Posterior cingulate gyrus (tissue), 11 donors: ENCODE results near the gene VPS33A.
"Not testable (repeated sequence)": the region's sequence is repeated elsewhere in the genome, so short reads cannot be mapped to it uniquely, and the experiment has no call there.

Experiments used
- DNase-seq, 10 donors: peaks; one replicate each; pipeline versions ENCODE4 v3.0.0 to v3.0.0-alpha.2; 2020 to 2021; ENCODE audit warnings: mixed read lengths in 3 of 10
- intact Hi-C: fragments of 100-400 bp; cut with DNase I; formaldehyde crosslinking; loops from one replicate; pipeline ENCODE4 v1.15.1; 2023

Gene VPS33A

DNA sequence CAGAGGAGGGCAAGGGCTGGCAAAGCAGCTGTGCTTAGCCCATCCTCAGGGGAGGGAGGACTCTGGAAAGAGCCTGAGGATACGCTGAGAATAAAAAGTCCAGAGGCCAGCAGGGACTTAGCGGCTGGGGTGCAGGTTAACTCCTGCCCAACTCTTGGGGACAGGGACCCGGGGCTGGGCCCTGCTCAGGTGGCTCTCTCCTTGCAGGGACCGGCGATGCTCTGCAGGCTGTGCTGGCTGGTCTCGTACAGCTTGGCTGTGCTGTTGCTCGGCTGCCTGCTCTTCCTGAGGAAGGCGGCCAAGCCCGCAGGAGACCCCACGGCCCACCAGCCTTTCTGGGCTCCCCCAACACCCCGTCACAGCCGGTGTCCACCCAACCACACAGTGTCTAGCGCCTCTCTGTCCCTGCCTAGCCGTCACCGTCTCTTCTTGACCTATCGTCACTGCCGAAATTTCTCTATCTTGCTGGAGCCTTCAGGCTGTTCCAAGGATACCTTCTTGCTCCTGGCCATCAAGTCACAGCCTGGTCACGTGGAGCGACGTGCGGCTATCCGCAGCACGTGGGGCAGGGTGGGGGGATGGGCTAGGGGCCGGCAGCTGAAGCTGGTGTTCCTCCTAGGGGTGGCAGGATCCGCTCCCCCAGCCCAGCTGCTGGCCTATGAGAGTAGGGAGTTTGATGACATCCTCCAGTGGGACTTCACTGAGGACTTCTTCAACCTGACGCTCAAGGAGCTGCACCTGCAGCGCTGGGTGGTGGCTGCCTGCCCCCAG lies 60.0 kb downstream of the VPS33A start:
- intact Hi-C loops, result no loop called here
- DNase-seq, result peak in 2 of 10 donors; percentile 58 to 66

DNA sequence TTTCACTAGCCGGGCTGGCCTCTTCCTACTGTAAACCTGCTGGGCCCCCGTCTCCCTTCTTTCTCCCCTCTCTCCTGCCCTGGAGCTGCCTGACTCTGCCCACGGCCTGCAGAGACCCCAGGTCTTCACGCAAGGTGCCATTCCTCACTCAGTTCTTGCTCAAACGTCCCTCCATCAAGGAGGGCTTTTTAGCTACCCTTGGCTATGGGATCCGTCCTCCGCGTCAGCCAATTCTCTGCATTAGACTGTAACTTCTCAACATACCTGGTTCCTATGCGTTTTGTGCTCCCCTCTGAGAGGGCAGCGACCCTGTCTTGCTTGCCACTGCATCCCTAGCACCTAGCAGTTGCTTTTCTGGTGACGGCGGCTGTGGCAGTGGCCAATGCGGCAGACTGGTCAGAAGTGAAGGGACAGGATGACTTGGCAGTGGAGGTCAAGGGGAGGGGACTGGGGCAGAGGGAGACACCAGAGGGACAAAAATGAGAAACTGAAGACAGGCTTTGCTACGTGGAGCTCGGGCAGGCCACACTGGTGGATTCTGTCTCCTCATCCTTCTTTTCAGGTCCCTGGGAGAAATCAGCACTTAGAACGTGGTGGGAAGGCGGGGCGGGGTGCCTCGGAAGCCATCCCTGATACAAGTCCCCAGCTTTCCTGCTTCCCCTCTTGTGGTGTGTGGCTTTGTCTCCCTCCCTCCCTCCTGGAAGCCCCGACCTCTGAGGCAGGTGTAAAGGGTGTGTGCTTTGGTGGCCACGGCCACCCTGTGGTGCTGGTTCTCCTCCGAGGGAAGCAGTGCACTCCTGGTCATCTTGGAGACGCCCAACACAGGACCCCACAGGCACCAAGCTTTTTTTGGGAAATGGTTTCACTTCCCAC lies 61.0 kb downstream of the VPS33A start:
- peak in 3 of 10 donors; percentile 23 to 84 (median 69) for DNase-seq
- intact Hi-C loops, result no loop called here

DNA sequence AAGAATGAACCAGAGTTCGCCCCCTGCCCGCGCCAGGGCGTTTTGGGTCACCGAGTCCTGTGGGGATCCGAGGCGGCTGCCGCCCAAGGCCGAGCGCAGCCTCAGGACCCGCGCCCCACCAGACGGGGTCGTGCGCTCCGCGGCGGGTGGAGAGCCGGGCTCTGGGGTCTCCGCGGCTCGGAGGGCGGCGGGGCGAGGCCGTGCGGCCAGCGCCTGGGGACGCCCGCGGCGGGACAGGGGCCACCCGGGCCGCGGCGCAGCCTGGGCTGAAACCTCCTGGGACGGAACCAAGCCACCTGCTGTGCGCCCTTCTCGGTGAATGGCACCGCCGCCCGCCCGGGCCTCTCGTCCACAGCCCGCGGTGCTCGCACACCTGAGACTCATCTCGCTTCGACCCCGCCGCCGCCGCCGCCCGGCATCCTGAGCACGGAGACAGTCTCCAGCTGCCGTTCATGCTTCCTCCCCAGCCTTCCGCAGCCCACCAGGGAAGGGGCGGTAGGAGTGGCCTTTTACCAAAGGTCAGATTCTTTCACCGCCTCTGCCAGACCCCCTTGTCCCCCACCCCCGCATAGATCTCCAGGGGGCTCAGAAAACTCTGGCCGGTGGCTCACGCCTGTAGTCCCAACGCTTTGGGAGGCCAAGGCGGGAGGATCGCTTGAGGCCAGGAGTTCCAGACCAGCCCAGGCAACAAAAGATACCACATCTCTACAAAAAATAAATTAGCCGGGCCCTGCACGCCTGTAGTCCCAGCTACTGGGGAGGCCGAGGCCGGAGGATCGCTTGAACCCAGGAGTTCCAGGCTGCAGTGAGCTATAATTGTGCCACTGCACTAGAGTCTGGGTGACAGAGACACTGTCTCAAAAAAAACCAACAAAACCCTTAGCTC lies 61.9 kb downstream of the VPS33A start:
- peak in 2 of 10 donors; percentile 69 to 71 for DNase-seq
- intact Hi-C loops, result no loop called here

DNA sequence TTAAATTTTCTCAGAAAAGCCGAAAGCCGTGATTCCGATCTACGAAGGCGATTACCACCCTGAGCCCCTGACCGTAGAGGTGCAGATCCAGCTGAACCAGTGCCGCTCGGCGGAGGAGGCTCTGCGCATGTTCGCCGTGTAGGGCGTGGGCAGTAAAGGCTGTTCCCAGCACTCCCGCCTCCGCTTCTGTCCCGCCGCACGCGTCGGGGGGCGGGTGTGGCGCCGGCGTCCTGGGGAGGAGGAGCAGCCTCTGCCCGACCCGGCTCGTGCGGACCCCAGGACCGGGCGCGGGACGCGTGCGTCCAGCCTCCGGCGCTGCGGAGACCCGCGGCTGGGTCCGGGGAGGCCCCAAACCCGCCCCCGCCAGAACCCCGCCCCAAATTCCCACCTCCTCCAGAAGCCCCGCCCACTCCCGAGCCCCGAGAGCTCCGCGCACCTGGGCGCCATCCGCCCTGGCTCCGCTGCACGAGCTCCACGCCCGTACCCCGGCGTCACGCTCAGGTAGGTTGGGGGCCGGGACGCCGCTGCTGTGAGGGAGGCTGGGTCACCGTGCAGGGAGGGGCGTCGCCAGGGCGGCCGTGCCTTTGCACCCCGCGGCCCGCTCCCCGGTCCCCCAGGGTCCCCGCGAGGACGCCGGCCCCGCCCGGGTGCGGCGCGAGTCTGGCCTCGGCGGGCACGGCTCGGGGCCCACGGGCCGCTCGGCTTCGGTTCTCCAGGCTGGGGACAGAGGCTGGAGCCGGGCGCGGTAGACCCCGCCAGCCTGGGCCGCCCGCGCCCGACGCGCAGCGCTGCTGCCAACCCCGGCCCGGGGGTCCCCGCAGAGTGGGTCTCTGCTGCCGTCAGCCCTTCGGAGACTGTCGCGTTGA lies 62.8 kb downstream of the VPS33A start, which contains the start of gene B3GNT4:
B3GNT4 (plus strand) TSS at position 409 of the 866 bp plus-strand sequence. CDS start 910 bp downstream, outside the sequence.
- intact Hi-C loops, result no loop called here
- peak in 9 of 10 donors; percentile 36 to 96 (median 68) for DNase-seq

DNA sequence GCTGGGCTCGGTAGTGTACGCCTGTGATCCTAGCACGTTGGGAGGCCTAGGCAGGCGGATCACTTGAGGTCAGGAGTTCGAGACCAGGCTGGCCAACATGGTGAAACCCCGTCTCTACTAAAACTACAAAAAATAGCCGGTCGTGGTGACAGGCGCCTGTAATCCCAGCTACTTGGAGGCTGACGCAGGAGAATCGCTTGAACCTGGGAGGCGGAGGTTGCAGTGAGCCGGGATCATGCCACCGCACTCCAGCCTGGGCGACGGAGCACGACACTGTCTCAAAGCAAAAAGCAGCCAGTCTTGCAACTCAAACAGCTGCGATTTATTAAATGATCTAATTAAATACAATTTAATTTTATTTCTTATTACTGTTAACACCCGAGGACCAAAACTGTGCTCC lies 63.5 kb downstream of the VPS33A start:
- intact Hi-C loops, result not testable (repeated sequence)

DNA sequence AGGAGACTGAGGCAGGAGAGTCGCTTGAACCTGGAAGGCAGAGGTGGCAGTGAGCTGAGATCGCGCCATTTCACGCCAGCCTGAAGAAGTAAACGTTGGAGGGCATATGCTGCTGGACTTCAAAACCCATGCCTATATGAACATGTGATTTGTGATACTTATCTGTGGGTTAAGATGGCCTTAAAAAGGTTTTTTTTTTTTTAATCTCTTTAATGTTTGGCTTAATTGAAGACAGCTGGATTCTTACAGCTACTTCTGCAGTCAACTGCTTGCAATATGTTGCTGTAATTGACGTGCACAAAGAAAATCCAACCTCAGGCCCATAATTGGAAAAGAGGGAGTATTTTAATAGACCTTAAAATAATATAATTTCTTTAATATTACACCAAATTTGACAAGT lies 64.3 kb downstream of the VPS33A start:
- no peak for DNase-seq
- intact Hi-C loops, result no loop called here

More for the DNA sequence above, 63.5 kb downstream of the VPS33A start:
- DNase-seq, result peak in 1 of 10 donors; percentile 45

DNA sequence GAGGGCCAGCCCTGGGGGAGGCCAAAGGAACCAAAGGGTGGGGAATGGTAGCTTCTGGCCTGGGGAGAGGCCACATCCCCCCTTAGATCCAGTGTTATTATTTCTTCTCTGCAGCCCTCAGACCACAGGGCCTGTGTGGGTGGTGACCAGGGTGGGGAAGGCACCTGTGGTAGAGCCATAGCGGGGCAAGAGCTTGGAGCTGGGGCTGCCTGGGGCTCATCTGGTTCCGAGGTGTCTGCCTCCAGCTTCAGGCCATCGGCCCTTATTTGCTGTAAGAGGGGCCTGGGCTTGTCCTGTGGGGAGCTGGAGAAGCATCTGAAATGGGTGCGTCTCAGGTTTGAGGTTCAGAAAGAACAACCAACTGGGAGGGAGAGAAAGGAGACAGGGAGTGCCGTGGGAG lies 64.9 kb downstream of the VPS33A start:
- peak in 2 of 10 donors; percentile 18 to 54 for DNase-seq
- intact Hi-C loops, result no loop called here

DNA sequence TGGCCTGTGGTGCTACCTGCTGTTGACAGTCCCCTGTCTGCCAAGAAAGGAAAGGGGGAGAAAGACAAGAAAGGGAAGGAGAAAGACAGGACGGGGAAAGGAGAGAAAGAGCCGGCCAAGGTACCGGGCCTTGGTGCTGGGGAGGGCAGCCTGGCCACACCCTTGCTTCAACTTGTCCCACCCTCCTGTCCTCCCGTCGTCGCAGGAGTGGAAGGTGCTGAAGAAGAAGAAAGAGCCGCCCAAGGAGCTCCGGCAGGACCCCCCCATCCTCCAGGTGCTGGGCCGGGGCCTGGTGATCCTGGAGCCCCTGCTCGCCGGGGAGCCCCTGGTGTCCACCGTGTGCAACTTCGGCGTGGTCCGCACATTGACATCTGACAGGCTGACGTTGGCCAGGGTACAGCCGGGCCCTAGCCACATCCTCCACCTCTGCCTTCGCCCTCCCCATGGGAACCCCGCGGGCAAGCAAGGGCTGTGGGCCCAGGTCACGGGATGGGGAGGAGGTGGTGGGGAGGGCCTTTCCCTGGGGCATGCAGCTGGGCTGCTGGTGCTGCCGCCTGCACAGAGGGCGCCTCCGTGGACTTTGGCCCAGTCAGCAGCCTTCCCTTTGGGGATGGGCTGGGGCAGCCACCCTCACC lies 65.6 kb downstream of the VPS33A start:
- peak in 2 of 10 donors; percentile 49 to 70 for DNase-seq
- intact Hi-C loops, result no loop called here

DNA sequence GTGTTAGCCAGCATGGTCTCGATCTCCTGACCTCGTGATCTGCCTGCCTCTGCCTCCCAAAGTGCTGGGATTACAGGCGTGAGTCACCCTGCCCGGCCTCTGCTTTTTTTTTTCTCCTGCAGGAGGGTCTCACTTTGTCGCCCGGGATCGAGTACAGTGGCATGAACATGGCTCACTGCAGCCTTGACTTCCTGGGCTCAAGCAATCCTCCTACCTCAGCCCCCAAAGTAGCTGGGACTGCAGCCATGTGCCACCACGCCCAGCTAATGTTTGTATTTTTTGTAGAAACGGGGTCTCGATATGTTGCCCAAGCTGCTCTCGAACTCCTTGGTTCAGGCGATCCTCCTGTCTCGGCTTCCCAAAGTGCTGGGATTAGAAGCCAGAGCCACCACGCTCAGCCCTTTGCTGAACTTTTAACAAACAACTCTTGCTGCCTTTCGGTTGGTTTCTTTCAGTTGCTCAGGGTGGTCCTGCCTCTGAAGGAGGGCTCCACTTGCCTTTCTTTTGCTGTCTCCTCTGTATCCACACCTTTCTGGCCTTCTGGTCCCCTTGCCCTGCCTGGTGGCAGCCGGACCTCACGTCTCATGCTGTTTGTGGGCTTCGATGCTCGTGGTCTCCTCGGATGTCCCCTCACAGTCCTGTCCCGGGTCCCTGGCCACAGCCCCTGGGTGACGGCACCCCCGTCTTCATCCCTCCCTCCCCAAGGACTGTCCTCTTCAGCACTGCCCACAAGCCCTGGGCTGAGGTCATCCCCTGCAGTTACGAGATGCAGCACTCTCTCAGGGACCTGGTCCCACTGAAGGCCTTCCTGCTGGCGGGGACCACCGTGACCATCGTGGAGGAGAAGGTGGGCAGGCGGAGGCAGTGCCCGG lies 66.6 kb downstream of the VPS33A start:
- intact Hi-C loops, result loop anchor here (10.0 kb wide), 1 partner anchor 65 kb away; no protein-coding TSS in a partner anchor
- DNase-seq, result peak in 2 of 10 donors; percentile 39 to 61

DNA sequence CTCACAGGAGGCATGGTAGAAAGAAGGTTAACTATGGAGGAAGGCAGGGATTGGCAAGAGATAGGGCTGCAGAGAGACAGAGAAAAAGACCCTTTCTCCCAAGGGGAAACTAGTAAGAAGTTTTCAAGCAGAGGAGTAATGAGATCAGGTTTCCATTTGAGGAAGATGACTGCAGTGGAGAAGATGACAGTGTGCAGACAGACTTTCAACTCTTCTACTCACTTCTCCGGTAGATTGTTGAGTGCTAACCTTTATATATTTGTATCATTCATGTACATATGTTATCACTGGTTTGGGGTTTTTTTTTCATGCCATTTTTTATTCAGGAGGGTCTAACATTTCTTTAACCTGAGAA lies 68.7 kb downstream of the VPS33A start:
- intact Hi-C loops, result loop anchor here (10.0 kb wide), 1 partner anchor 63 kb away; no protein-coding TSS in a partner anchor
- no peak for DNase-seq

DNA sequence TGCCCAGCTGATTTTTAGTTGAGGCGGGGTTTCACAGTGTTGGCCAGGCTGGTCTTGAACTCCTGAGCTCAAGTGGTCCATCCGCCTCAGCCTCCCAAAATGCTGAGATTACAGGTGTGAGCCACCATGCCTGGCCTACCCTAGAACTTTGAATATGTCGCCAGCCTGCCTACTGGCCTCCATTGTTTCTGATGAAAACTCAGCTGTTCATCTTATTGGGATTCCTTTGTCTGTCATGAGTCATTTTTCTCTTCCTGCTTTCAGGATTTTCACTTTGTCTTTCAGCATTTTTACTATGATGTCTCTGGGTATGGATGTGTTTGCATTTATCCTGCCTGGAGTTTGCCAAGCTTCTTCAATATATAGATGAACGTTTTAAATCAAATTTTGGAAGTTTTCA lies 70.9 kb downstream of the VPS33A start:
- DNase-seq, result peak in 1 of 10 donors; percentile 13
- intact Hi-C loops, result loop anchor here (10.0 kb wide), 1 partner anchor 61 kb away; no protein-coding TSS in a partner anchor

DNA sequence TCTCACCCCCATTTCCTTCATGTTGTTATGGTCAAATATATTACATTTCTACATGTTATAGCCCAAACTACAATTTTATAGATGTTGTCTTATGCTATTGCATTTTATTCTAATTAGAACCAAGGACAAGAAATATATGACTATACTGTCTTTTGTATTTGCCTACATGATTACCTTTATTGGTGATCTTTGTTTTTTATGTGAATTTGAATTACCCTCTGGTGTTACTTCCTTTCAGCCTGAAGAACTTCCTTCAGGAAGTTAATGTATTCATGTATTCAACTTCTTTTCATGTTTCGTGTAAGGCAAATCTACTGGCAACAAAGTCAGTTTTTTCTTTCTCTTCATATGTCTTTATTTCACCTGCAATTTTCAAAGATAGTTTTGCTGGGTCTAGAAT lies 71.5 kb downstream of the VPS33A start:
- intact Hi-C loops, result loop anchor here (10.0 kb wide), 1 partner anchor 60 kb away; no protein-coding TSS in a partner anchor
- DNase-seq, result no peak

DNA sequence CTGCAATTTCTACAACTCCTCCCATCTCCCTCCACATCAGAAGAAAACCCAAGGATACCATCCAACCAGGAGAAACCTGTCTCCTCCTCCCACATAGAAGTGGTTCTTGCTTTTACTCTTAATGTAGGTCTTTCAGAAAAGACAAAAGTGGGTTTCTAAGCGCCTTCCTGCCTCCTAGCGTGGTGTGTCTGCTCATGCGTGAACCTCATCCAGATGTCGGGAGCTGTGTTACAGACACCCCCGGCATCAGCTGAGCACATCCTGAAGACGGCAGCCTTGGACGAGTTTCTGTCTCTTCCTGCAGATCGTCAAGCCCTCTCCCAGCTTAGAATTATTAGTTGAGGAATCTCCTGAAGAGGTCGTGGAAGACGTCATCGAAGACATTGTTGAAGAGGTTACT lies 73.9 kb downstream of the VPS33A start:
- peak in 2 of 10 donors; percentile 24 to 44 for DNase-seq
- intact Hi-C loops, result loop anchor here (10.0 kb wide), 1 partner anchor 58 kb away; no protein-coding TSS in a partner anchor

DNA sequence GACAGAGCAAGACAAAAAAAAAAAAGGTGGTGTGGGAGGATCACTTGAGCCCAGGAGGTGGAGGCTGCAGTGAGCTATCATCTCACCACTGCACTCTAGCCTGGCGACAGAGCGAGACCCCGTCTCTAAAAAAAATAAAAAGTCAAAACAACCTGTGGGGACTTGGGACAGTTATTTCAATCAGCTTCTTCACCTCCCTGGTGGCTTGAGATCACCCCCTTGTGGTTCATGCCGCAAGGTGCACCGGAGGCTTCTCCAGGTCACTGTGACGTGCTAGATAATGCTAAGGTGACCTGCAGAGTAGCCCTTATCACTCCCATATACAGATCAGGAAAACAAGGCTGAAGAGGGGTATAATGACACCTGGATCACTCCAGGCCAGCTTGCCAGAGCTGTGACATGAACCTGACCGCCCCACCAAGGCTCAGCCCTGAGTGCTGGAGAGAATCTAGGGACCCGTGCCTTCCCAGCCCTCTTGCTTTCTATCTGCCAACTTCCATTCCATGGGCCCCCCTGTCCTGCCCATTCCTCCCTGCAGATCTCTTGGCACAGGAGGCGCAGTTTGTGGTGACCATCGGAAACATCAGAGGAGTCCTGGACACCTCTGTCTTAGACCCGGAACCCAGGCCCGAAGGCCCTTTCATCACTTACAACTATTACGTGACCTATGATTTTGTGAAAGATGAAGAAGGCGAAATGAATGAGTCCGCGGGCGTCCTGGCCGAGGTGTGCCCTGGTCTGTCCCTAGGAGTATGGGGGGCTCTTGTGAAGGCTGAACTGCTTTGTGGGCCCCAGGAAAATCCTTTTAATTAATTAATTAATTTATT lies 75.2 kb downstream of the VPS33A start:
- intact Hi-C loops, result loop anchor here (10.0 kb wide), 1 partner anchor 56 kb away; no protein-coding TSS in a partner anchor
- peak in 5 of 10 donors; percentile 46 to 93 (median 66) for DNase-seq

DNA sequence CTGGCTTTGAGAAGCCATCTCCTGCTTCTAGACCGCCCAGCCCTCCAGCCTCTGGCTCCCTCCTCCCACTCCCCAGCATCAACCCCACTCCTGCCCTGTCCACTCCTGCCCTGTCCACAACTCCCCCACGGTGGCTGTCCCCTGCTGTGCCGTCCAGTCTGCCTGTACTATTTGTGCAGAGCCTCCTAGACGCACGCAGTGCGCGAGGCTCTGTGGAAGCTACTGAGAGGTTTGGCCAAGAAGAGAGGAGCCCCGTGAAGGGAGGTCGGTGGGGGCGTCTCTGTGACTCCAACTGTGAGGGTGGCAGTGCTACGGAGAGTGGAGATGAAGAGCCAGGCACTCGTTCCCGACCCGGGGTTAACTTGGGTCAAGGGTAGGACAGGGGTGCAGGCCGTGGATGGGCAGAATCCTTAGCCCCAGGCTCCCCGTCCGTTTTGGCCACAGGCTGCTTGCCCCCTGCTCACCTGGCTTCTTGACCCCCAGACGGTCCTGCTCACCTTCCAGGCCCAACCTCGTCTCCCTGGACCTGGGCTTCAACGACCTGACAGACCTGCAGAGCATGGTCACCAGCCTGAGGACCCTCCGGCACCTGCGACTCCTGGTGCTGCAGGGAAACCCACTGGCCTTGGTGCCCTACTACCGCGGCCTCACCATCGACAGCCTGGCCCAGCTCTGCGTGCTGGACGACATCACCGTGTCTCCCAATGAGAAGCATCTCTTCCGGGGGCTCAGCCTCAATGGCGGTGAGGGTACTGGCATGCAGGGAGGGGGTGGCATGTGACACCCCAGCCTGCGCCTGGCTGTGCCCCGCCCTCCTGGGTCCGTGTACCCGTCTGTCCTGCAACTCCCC lies 76.4 kb downstream of the VPS33A start:
- intact Hi-C loops, result loop anchor here (10.0 kb wide), 1 partner anchor 55 kb away; no protein-coding TSS in a partner anchor

More for the DNA sequence above, 76.4 kb downstream of the VPS33A start:
- DNase-seq, result peak in 3 of 10 donors; percentile 64 to 76 (median 74)
